IMR-90 (cell line): ENCODE results near the gene DYRK1B.

Source experiments
- BHLHE40 ChIP-seq: fragments of 150-350 bp; IDR thresholded peaks from 2 replicates; pipeline ENCODE4 v1.6.1; 2016; ENCODE audit warnings: mild to moderate bottlenecking, low read depth, low read length
- CEBPB ChIP-seq: IDR thresholded peaks from 2 replicates; pipeline ENCODE4 v1.6.1; 2012; ENCODE audit warnings: low read depth, low read length, improper control_type of control experiment
- CHD1 ChIP-seq: IDR thresholded peaks from 2 replicates; pipeline ENCODE4 v1.6.1; 2012; ENCODE audit warnings: low read depth, low read length, improper control_type of control experiment
- CTCF ChIP-seq: conservative IDR thresholded peaks from 2 replicates; pipeline ENCODE4 v1.5.1; 2012; ENCODE audit warnings: mild to moderate bottlenecking, low read depth, low read length, improper control_type of control experiment
- MAFK ChIP-seq: IDR thresholded peaks from 2 replicates; pipeline ENCODE4 v1.6.1; 2012; ENCODE audit warnings: low read depth, low read length, improper control_type of control experiment
- MXI1 ChIP-seq: IDR thresholded peaks from 2 replicates; pipeline ENCODE4 v1.6.1; 2012; ENCODE audit warnings: low read depth, mild to moderate bottlenecking, low read length, moderate library complexity, borderline replicate concordance
- POLR2A ChIP-seq: IDR thresholded peaks from 2 replicates; pipeline ENCODE4 v1.6.1; 2012; ENCODE audit warnings: mild to moderate bottlenecking, low read depth, low read length
- RCOR1 ChIP-seq: IDR thresholded peaks from 2 replicates; pipeline ENCODE4 v1.6.1; 2012; ENCODE audit warnings: mild to moderate bottlenecking, low read length, improper control_type of control experiment; ENCODE audit not compliant: insufficient replicate concordance
- RFX5 ChIP-seq: IDR thresholded peaks from 2 replicates; pipeline ENCODE4 v1.8.0; 2012; ENCODE audit warnings: low read depth, mild to moderate bottlenecking, low read length, moderate library complexity
- SMC3 ChIP-seq: fragments of 150-350 bp; IDR thresholded peaks from 2 replicates; pipeline ENCODE4 v1.6.1; 2016; ENCODE audit warnings: low read depth, mild to moderate bottlenecking, antibody characterized with exemption, low read length, moderate library complexity
- TF ChIP-seq, protein P1 (sequence below): fragments of 150-350 bp; IDR thresholded peaks from 2 replicates; pipeline ENCODE4 v1.6.1; 2016; ENCODE audit warnings: low read depth, mild to moderate bottlenecking, low read length, moderate library complexity, borderline replicate concordance

DNA sequence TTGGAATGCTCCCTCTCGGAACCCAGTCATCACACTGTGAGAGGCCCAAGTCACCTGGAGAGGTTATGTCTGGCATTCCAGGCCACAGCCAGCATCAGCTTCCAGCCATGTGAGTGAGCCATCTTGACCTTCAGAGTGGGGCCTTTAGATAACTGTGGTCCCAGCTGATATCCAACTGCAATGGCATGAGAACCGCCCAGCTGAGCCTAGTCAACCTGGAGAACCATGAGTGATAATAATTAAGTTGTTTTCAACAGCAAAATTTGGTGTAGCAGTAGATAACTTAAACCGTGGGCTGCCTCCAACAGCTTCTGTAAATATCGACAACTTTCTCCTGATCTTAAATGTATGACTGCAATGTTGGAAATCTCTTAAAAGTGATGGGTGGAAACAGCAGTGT, 24.6 kb downstream of the DYRK1B start:
- TF ChIP-seq POLR2A: no peak
- TF ChIP-seq CTCF: no peak
- no peak for TF ChIP-seq RFX5
- no peak for TF ChIP-seq BHLHE40
- no peak for TF ChIP-seq SMC3
- TF ChIP-seq, protein P1, sequence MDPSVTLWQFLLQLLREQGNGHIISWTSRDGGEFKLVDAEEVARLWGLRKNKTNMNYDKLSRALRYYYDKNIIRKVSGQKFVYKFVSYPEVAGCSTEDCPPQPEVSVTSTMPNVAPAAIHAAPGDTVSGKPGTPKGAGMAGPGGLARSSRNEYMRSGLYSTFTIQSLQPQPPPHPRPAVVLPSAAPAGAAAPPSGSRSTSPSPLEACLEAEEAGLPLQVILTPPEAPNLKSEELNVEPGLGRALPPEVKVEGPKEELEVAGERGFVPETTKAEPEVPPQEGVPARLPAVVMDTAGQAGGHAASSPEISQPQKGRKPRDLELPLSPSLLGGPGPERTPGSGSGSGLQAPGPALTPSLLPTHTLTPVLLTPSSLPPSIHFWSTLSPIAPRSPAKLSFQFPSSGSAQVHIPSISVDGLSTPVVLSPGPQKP: no peak
- TF ChIP-seq CEBPB: no peak
- no peak for TF ChIP-seq CHD1
- TF ChIP-seq MXI1: no peak
- no peak for TF ChIP-seq RCOR1
- TF ChIP-seq MAFK: no peak
